ENCODE data around the gene PIGW. TPM values are rescaled to one million over a fixed set of nuclear protein-coding genes. Genes with fewer than 3 reads are reported as not detected.

The PIGW gene
- total and polyA plus RNA-seq, 2 of the 8 experiments (the other 6 are each of a cell fraction or from before 2014, with no cell fraction given), result 12.1 to 28.9 TPM

- TF ChIP-seq JUN (IDR thresholded peaks at IDR 0.05; ENCODE audit: low read depth, low read length) (no peak), CHD1 (IDR thresholded peaks at IDR 0.05; ENCODE audit: low read depth, low read length) (no peak), TAF7 (optimal IDR thresholded peaks at IDR 0.05; ENCODE audit: borderline replicate concordance, low read depth, low read length) (no peak), POLR2AphosphoS5 (IDR thresholded peaks at IDR 0.05; ENCODE audit: low read depth, low read length) (no peak), SIRT6 (IDR thresholded peaks at IDR 0.05; ENCODE audit: low read length) (no peak), E2F6 (IDR thresholded peaks at IDR 0.05) (no peak), GTF2F1 (IDR thresholded peaks at IDR 0.05; ENCODE audit: borderline replicate concordance, low read depth, low read length) (no peak)
Observed at GRCh38 chr17:36504156-36504545, 30.6 kb upstream of the PIGW start (continued).

Data from H1 (cell line).